ENCODE data around the gene DCAF8L2. TPM values are rescaled to one million over a fixed set of nuclear protein-coding genes. Genes with fewer than 3 reads are reported as not detected.

DCAF8L2 gene
- total and polyA plus RNA-seq, 9 of the 15 experiments (the other 6 are each of a cell fraction or from before 2014, with no cell fraction given) = not detected

DNA sequence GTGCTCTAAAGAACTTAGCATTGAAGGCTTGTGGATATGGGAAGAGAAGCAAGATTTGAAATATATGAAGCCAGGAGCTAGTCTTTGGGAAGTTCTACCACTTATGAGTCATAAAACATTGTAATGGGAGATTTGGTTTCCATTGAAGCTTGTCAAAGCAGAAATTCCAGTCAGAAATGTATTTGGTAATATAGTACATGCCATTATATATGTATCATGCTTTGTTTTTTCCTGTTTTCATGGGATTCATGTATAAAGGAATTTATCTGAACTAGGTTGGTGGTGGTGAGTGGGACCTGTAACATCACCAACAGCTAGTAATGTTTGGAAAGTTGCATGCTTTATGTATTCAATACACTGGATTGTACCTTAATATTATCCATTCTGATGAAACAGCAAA is 14.6 kb upstream of the DCAF8L2 start (continued):
- TF ChIP-seq ZZZ3 (IDR thresholded peaks at IDR 0.05) = no peak
- TF ChIP-seq CBFB (CRISPR knock-in tag; IDR thresholded peaks at IDR 0.05) = no peak

DNA sequence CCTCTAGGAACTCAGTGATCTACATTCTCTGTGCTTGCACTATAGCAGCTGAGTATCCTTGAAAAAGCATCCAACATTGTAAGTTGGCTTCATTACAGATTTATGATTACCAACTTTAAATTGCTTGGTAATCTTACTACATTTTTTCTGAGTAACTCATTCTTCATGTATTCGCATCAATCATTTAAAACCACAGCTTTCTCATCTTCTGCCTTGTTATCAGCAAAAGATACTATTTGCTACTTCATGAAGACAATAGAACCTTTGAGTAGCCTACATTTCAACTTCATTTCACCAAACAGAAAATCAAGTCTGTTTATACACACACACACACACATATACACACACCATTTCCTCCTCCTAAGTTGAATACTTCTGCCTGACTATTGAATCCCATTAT is 6.2 kb upstream of the DCAF8L2 start:
- Histone ChIP-seq H3K4me1 (replicated peaks in 1 of 2; ENCODE audit: control insufficient read depth in 2 of 2, insufficient read depth in 2 of 2, low read length in 2 of 2) (no peaks in the 10 kb centered on the region), H3K27ac (ENCODE audit: extremely low read depth, low read depth, low read length) (no peak overlapping the region), H3K79me2 (ENCODE audit: control insufficient read depth, insufficient read depth, low read length) (no peaks in the 10 kb centered on the region), H3K9me1 (ENCODE audit: control insufficient read depth, insufficient read depth, low read length) (no peaks in the 10 kb centered on the region), H3K27me3 (ENCODE audit: control insufficient read depth in 2 of 2, insufficient read depth in 2 of 2, low read length in 2 of 2) (no peaks in the 10 kb centered on the region), H4K20me1 (replicated peaks; ENCODE audit: control insufficient read depth, insufficient read depth, low read length) (no peaks in the 10 kb centered on the region), H3K9ac (ENCODE audit: insufficient read depth in 1 of 2, low read depth in 2 of 2, low read length in 2 of 2) (no peak overlapping the region), H3K9me3 (replicated peaks; ENCODE audit: control insufficient read depth, insufficient read depth, low read depth, low read length) (no peaks in the 10 kb centered on the region), H3K4me3 (no peak overlapping the region), H3K4me2 (ENCODE audit: insufficient read depth, low read length) (no peak overlapping the region), H2AFZ (ENCODE audit: low read depth, low read length) (no peak overlapping the region), H3K36me3 (ENCODE audit: control insufficient read depth, insufficient read depth, low read length) (no peaks in the 10 kb centered on the region)
- DNase-seq (ENCODE audit: extremely low read depth in 1 of 4, low spot score in 3 of 4) (no peak), ATAC-seq (no peak), FAIRE-seq (no peak)
- no CpG with 5 or more reads among the region's 1 CpG for WGBS (ENCODE audit: insufficient coverage, low coverage, missing lambda C conversion rate)
- TF ChIP-seq DACH1 (IDR thresholded peaks at IDR 0.05; ENCODE audit: partially characterized antibody) (no peak), XRCC4 (IDR thresholded peaks at IDR 0.05; ENCODE audit: extremely low read depth, insufficient read depth, insufficient read length) (no peak), SMARCC2 (IDR thresholded peaks at IDR 0.05; ENCODE audit: low read depth) (no peak), RBM25 (IDR thresholded peaks at IDR 0.05; ENCODE audit: low read depth, low read length, severe bottlenecking) (no peak), PHF8 (IDR thresholded peaks at IDR 0.05; ENCODE audit: borderline replicate concordance, low read length) (no peak)
- no TSS peak for BruUV-seq (replicated peaks)
- CTCF ChIA-PET (ENCODE audit: low intra/inter-chr PET ratio) = no interaction called here
- intact Hi-C loops (cut with micrococcal nuclease) = no loop called here
- POLR2A ChIA-PET = no interaction called here
- in situ Hi-C loops (cut with MboI) = no loop called here

Data from K562 (cell line).